Smooth muscle cell (in vitro differentiated cells): ENCODE measurements around the gene PDCD2. TPM values are rescaled to one million over a fixed set of nuclear protein-coding genes. Genes with fewer than 3 reads are reported as not detected.

Experiments used
- DNase-seq: peaks from one replicate; lab custom pipeline; 2025; ENCODE audit not compliant: unreplicated experiment; lab: John Stamatoyannopoulos, UW
- H2AFZ ChIP-seq: fragments of 200-600 bp; sonication (generic); 2 replicates; pipeline ENCODE4 v1.6.0; 2016; ENCODE audit warnings: antibody characterized with exemption, low read depth, mild to moderate bottlenecking
- H3F3A ChIP-seq: fragments of 200-600 bp; sonication (generic); 2 replicates; pipeline ENCODE4 v1.6.0; 2017; ENCODE audit warnings: antibody characterized with exemption, low read depth
- H3K27ac ChIP-seq: fragments of 200-600 bp; sonication (generic); 2 replicates; pipeline ENCODE4 v1.5.1; 2016; ENCODE audit warnings: low read depth, mild to moderate bottlenecking
- H3K27me3 ChIP-seq: fragments of 200-600 bp; sonication (generic); 2 replicates; pipeline ENCODE4 v1.6.1; 2016; ENCODE audit warnings: low read depth, mild to moderate bottlenecking
- H3K36me3 ChIP-seq: fragments of 200-600 bp; sonication (generic); 2 replicates; pipeline ENCODE4 v1.5.1; 2016; ENCODE audit warnings: low read depth
- H3K4me1 ChIP-seq: fragments of 200-600 bp; sonication (generic); 2 replicates; pipeline ENCODE4 v1.5.1; 2016; ENCODE audit warnings: low read depth
- H3K4me2 ChIP-seq: fragments of 200-600 bp; sonication (generic); 2 replicates; pipeline ENCODE4 v1.6.0; 2016; ENCODE audit warnings: mild to moderate bottlenecking
- H3K4me3 ChIP-seq: fragments of 200-600 bp; sonication (generic); 2 replicates; pipeline ENCODE4 v1.5.1; 2016; ENCODE audit warnings: mild to moderate bottlenecking
- H3K79me2 ChIP-seq: fragments of 200-600 bp; sonication (generic); 2 replicates; pipeline ENCODE4 v1.6.0; 2016; ENCODE audit warnings: low read depth, mild to moderate bottlenecking
- H3K9ac ChIP-seq: fragments of 200-600 bp; sonication (generic); 2 replicates; pipeline ENCODE4 v1.6.0; 2016; ENCODE audit warnings: low read depth
- H3K9me3 ChIP-seq: fragments of 200-600 bp; sonication (generic); replicated peaks from 2 replicates; pipeline ENCODE4 v1.5.1; 2016; ENCODE audit warnings: low read depth
- H4K20me1 ChIP-seq: fragments of 200-600 bp; sonication (generic); 2 replicates; pipeline ENCODE4 v1.6.0; 2016; ENCODE audit warnings: low read depth
- WGBS: methylation state at CpG from one replicate; pipeline ENCODE4 v1.1.7; 2016; ENCODE audit warnings: low lambda C conversion rate; 5-methylcytosine and 5-hydroxymethylcytosine counted together
- polyA plus RNA-seq: library from polyadenylated mRNA; unstranded; fragments of >200 nt; fragmentation: Nextera tagmentation; extraction: Ambion mirVana; gene quantifications from 2 replicates; pipeline ENCODE4 v1.2.1, GENCODE V29; 2016
- total RNA-seq: library from RNA; depleted of rRNA; stranded (reverse); fragments of >200 nt; gene quantifications from 2 replicates; pipeline ENCODE4 v1.2.3, GENCODE V29; 2014
- TF ChIP-seq, protein P1 (sequence below): fragments of 200-600 bp; sonication (generic); IDR thresholded peaks from 2 replicates; pipeline ENCODE4 v1.5.1; 2017; ENCODE audit warnings: borderline replicate concordance, mild to moderate bottlenecking, antibody characterized with exemption; ENCODE audit not compliant: insufficient read depth, poor library complexity, severe bottlenecking

PDCD2 gene
- total and polyA plus RNA-seq, 2 experiments from 2014 or later, result 36.8 to 52.6 TPM

DNA sequence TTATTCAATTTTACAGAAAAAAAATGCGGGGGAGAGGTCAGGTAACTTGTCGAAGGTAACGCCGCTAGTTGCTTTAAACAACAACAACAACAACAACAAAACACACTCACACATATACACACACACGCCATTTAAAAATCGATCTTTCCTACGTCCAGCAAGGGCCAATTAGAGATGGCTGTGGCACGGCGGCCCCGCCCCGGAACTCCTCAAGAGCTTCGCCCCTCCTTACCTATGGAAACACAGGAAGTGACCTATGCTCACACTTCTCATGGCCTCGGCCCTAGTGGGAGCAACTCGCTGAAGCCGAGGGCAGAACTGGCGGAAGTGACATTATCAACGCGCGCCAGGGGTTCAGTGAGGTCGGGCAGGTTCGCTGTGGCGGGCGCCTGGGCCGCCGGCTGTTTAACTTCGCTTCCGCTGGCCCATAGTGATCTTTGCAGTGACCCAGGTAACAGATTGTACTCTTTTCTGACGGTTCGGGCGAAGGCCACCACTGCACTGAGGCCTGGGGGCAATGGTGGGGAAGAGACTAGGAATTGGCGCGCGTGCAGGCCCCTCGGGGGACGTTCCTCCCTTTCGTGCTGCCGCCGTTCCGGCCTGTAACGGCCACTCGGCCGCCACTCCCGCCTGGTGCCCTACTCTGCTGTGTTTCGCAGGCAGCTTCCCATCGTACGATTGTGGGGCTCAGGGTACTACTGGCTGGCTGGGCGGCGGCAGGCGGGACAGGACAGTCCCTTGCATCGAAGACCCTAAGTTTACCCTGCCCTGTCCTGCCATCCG is 30.2 kb downstream of the PDCD2 start, which contains the start of gene TBP:
TBP (plus strand) TSS at position 357 of the 783 bp plus-strand sequence. CDS start 2,661 bp downstream, outside the sequence.
- Histone ChIP-seq H3K4me1 (peaks cover 24% of the 10 kb centered on the region), H2AFZ (peak within 1 kb of the TSS; percentile 92), H3K27me3 (no peaks in the 10 kb centered on the region), H3K9ac (peak within 1 kb of the TSS; percentile 98), H3F3A (peaks cover 6% of the 10 kb centered on the region), H3K36me3 (no peaks in the 10 kb centered on the region), H3K79me2 (peaks cover 73% of the 10 kb centered on the region), H3K4me2 (peak within 1 kb of the TSS; percentile 96), H3K4me3 (peak within 1 kb of the TSS; percentile 93), H3K27ac (peak within 1 kb of the TSS; percentile 95), H3K9me3 (no peaks in the 10 kb centered on the region), H4K20me1 (peaks cover 43% of the 10 kb centered on the region)
- 1% methylated on average over 51 of the region's 51 CpGs for WGBS
- peak; percentile 67 for DNase-seq
- TF ChIP-seq, protein P1, sequence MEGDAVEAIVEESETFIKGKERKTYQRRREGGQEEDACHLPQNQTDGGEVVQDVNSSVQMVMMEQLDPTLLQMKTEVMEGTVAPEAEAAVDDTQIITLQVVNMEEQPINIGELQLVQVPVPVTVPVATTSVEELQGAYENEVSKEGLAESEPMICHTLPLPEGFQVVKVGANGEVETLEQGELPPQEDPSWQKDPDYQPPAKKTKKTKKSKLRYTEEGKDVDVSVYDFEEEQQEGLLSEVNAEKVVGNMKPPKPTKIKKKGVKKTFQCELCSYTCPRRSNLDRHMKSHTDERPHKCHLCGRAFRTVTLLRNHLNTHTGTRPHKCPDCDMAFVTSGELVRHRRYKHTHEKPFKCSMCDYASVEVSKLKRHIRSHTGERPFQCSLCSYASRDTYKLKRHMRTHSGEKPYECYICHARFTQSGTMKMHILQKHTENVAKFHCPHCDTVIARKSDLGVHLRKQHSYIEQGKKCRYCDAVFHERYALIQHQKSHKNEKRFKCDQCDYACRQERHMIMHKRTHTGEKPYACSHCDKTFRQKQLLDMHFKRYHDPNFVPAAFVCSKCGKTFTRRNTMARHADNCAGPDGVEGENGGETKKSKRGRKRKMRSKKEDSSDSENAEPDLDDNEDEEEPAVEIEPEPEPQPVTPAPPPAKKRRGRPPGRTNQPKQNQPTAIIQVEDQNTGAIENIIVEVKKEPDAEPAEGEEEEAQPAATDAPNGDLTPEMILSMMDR, result no peak

DNA sequence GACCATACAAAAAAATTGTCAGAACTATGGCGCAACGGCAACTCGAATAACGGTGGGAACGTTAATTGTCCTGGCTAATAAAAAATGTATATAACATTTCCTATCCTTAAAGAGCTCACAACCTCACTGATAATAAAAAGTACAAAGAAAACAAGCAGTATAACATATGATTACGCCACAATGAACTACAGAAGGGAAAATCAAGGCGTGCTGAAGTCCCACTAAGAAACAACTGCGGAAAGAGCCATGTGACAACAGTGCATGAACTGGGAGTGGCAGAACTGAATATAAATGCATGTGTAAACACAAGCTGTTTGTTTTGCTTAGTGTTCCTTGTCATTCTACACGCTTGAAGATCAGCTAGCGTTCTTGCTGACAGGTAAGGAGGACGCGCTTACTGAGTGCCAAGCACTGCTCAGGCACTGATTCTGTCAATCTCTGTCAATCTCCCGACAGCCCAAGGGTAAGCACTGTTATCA is 30.9 kb downstream of the PDCD2 start:
- DNase-seq, result no peak

GRCh38 chr6:170552765-170553533 is 31.5 kb downstream of the PDCD2 start, which contains the start of gene PSMB1:
PSMB1 (minus strand) TSS chr6:170553307; CDS start chr6:170553242, 65 bp downstream.
- WGBS, result under 1% methylated on average over 41 of the region's 41 CpGs
- Histone ChIP-seq H2AFZ (peak within 1 kb of the TSS; percentile 92), H4K20me1 (peaks cover 54% of the 10 kb centered on the region)

More for the DNA sequence above, 30.9 kb downstream of the PDCD2 start:
- Histone ChIP-seq H3K36me3 (no peaks in the 10 kb centered on the region), H3K4me3 (peak overlapping the region; percentile 93), H3K4me2 (peak overlapping the region; percentile 96), H3K4me1 (peaks cover 24% of the 10 kb centered on the region), H3K9ac (peak overlapping the region; percentile 98), H3K9me3 (no peaks in the 10 kb centered on the region), H3K27me3 (no peaks in the 10 kb centered on the region), H3K27ac (peak overlapping the region; percentile 95), H3K79me2 (peaks cover 79% of the 10 kb centered on the region), H4K20me1 (peaks cover 48% of the 10 kb centered on the region), H3F3A (peaks cover 2% of the 10 kb centered on the region), H2AFZ (peak overlapping the region; percentile 92)
- 1% methylated on average over 13 of the region's 13 CpGs for WGBS
- TF ChIP-seq, protein P1, result no peak

More at GRCh38 chr6:170552765-170553533, 31.5 kb downstream of the PDCD2 start, which contains the start of gene PSMB1:
- peak within 1 kb of the TSS; percentile 96 for H3K4me2 ChIP-seq
- peak within 1 kb of the TSS; percentile 95 for H3K27ac ChIP-seq
- no peaks in the 10 kb centered on the region for H3K9me3 ChIP-seq
- peak within 1 kb of the TSS; percentile 93 for H3K4me3 ChIP-seq
- peaks cover 5% of the 10 kb centered on the region for H3K36me3 ChIP-seq
- H3K4me1 ChIP-seq, result peaks cover 24% of the 10 kb centered on the region
- TF ChIP-seq, protein P1, result no peak
- peak; percentile 49 for DNase-seq
- no peaks in the 10 kb centered on the region for H3K27me3 ChIP-seq
- H3K79me2 ChIP-seq, result peaks cover 81% of the 10 kb centered on the region
- H3K9ac ChIP-seq, result peak within 1 kb of the TSS; percentile 98
- H3F3A ChIP-seq, result peaks cover 2% of the 10 kb centered on the region
